ENCODE results near the gene NELFCD.
A peak's percentile ranks its signal among the peaks of the same experiment; 100 is the strongest.
"Not testable (repeated sequence)": the region's sequence is repeated elsewhere in the genome, so short reads cannot be mapped to it uniquely, and the experiment has no call there.

The NELFCD gene

DNA sequence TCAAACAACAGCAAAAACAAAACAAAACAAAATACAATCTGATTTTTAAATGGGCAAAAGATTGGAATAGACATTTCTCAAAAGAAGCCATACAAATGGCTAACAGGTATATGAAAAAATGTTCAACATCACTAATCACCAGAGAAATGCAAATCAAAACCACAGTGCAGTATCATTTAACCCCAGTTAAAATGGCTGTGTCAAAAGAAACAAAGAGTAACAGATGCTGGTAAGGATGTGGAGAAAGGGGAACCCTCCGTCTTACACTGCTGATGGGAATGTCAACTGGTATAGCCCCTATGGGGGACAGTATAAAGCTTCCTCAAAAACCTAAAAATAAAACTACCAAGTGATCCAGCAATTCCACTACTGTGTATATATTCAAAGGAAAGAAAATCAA, 10.9 kb upstream of the NELFCD start:
- DNase-seq (ENCODE audit: low read depth), result no peak

GRCh38 chr20:58971429-58971828, 9.6 kb upstream of the NELFCD start:
- no peak for DNase-seq (ENCODE audit: low read depth)
- no peak overlapping the region for H3K4me3 ChIP-seq (ENCODE audit: low read depth, low read length)

More for the DNA sequence above, 10.9 kb upstream of the NELFCD start:
- H3K4me3 ChIP-seq (ENCODE audit: low read depth, low read length), result no peak overlapping the region

GRCh38 chr20:58973179-58973578, 7.9 kb upstream of the NELFCD start:
- DNase-seq (ENCODE audit: low read depth), result no peak
- no peak overlapping the region for H3K4me3 ChIP-seq (ENCODE audit: low read depth, low read length)

DNA sequence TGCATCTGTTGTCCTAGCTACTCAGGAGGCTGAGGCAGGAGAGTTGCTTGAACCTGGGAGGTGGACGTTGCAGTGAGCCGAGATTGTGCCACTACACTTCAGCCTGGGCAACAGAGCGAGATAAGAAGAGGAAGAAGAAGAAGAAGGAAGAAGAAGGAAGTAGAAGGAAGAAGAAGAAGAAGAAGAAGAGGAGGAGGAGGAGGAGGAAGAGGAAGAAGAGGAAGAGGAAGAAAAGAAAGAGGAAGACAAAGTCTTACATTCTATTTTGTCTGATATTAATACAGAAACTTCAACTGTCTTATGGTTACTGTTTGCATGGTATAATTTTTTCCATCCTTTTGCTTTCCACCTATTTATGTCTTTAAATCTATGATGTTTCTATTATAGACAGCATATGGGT, 7.2 kb upstream of the NELFCD start:
- no peak for DNase-seq (ENCODE audit: low read depth)
- no peak overlapping the region for H3K4me3 ChIP-seq (ENCODE audit: low read depth, low read length)

DNA sequence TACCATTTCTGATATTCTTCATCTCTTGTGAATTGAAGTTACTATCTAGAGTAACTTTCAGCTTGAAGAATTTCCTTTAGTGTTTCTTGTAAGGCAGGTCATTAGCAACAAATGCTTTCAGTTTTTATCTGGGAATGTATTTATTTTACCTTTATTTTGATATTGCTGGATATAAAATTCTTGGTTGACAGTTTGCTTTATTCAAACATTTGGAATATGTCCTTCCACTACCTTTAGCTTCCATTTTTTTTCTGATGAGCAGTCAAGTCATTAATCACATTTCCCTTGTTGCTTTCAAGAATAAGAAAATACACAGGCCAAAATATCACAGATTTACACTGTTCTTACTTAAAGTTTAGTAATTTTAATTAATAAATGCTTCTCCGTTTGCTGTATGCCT, 5.7 kb upstream of the NELFCD start:
- no peak overlapping the region for H3K4me3 ChIP-seq (ENCODE audit: low read depth, low read length)
- no peak for DNase-seq (ENCODE audit: low read depth)

- no peak for DNase-seq (ENCODE audit: low read depth)
Observed at GRCh38 chr20:58976061-58976730, 4.9 kb upstream of the NELFCD start.

DNA sequence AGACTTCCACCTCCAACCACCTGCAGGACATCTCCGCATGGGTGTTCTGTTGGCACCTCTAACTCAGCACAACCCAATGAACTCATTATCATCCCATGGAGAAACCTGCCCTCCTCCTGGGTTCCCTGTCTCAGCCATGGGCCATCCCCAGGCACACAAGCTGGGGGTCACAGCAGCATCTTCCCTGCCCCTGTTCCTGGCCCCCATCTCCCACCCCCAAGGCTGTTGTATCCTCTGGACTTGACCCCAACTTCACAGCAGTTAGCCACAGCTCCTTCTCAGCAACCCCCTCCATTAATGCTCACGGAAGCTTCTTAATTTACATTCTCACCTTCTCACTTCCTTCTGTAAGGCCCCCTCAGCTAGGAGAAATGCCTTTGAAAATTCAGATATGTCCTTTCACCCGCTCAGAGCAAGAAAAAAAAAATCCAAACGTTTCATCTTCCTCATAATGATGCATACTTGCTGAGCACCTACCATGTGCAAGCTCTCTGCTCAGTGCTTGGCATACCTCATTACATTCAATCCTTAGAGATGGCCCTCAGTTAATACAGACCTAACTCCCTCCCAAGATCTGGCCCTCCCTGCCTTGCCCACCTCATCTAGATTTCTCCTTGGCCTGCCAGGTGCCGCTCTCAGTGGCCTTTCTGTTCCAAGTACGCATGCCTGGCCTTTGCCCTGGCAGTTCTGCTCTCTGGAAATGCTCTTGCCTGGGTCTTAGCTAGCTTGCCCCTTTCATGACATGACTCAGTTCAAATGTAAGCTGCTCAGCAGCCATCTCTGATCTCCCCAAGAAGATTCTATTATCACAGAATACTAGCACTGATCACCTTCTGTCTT, 2.5 kb upstream of the NELFCD start:
- H3K4me3 ChIP-seq (ENCODE audit: low read depth, low read length), result no peak overlapping the region
- no peak for DNase-seq (ENCODE audit: low read depth)

More at GRCh38 chr20:58976061-58976730, 4.9 kb upstream of the NELFCD start:
- H3K4me3 ChIP-seq (ENCODE audit: low read depth, low read length), result no peak overlapping the region

DNA sequence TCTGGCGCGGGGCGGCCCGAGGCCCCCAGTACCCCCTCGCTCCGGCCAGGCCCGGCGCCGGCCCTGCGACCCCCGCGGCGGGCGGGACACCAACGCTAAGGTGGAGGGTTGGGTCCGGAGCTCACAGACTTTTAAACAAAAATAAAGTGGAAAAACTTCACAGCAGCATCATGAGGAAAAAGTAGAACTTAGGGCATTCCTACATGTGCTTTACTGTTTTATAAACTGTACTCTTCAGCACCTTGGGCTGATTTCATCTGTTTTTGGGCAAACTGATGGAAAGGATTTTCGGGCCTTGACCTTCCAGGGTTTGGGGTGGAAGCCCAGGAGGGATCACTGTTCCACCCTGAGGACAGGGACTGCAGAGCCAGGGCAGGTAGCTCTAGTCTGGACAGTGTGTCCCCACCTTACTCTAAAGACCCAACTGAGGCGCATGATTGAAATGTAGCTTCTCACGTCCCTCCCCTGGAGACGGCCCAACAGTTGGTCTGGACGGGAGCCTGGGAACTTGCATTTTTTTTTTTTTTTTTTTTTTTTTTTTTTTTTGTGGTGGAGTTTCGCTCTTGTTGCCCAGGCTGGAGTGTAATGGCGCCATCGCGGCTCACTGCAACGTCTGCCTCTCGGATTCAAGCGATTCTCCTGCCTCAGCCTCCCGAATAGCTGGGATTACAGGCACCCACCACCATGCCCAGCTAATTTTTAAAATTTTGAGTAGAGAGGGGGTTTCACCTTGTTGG, 740 bp downstream of the NELFCD start:
- no peak for DNase-seq (ENCODE audit: low read depth)
- H3K4me3 ChIP-seq (ENCODE audit: low read depth, low read length), result peak overlapping the region; percentile 78

DNA sequence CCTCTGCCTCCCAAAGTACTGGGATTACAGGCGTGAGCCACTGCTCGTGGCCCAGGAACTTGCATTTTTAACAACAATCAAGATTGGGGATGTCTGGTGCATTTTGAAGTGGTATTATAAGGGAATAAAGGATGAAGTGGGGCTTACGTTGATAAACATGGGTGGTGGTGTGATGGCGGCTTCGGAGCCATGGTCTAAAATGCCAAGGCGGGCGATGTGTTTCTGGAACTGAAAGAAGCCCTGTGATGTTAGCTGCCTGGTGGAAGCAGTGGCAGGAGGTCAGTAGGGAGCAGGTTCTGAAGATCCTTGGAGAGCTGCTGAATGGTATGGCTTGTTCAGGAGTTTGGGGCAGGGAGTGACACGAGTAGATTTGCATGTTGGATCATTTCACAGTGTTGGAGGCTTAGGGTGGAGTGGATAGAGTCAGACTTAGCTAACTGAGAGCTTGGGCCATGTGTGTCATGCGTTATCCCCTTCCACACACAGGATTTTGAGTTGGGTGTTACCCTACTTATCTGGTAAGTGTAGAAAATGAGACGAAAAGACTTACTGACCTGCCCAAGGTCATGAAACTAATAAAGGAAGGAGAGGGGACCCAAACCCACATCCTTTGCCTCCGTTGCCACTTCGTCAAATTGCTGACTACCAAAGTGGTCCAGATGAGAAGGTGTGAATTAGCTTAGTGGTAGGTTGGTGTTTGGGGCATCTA, 1.5 kb downstream of the NELFCD start:
- H3K4me3 ChIP-seq (ENCODE audit: low read depth, low read length), result peak overlapping the region; percentile 78
- DNase-seq (ENCODE audit: low read depth), result no peak

- H3K4me3 ChIP-seq (ENCODE audit: low read depth, low read length); DNase-seq (ENCODE audit: low read depth): not testable (repeated sequence)
Observed at GRCh38 chr20:58983115-58983468, 2.0 kb downstream of the NELFCD start.

DNA sequence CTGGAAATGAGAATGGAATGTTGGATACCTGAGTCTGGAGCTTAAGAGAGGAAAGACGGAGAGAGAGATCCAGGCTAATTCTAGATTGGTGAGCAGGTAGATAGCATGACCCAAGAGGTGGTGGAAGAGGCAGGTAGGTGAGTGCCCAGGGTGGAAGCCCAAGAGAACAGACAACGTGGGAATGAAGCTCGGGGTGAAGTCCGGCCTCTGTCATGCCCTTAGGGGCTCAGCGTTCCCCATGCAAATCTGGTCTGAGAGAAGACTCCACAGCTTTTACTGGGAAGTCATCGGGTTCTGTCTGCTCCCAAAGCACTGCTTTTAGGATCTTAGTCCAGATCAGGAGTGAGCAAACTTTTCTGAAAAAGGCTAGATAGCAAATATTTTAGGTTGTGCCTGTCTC, 3.6 kb downstream of the NELFCD start:
- no peak for DNase-seq (ENCODE audit: low read depth)
- no peak overlapping the region for H3K4me3 ChIP-seq (ENCODE audit: low read depth, low read length)

GRCh38 chr20:58985656-58986055, 4.6 kb downstream of the NELFCD start:
- DNase-seq (ENCODE audit: low read depth), result no peak
- H3K4me3 ChIP-seq (ENCODE audit: low read depth, low read length), result no peak overlapping the region

GRCh38 chr20:58986286-58986967, 5.4 kb downstream of the NELFCD start:
- no peak for DNase-seq (ENCODE audit: low read depth)
- H3K4me3 ChIP-seq (ENCODE audit: low read depth, low read length), result no peak overlapping the region

GRCh38 chr20:58986968-58987517, 6.0 kb downstream of the NELFCD start:
- H3K4me3 ChIP-seq (ENCODE audit: low read depth, low read length), result no peak overlapping the region
- DNase-seq (ENCODE audit: low read depth), result no peak

GRCh38 chr20:58987790-58988564, 6.9 kb downstream of the NELFCD start:
- DNase-seq (ENCODE audit: low read depth), result no peak
- H3K4me3 ChIP-seq (ENCODE audit: low read depth, low read length), result no peak overlapping the region

- no peak overlapping the region for H3K4me3 ChIP-seq (ENCODE audit: low read depth, low read length)
- DNase-seq (ENCODE audit: low read depth), result no peak
Observed at GRCh38 chr20:58988565-58988882, 7.5 kb downstream of the NELFCD start.

- no peak for DNase-seq (ENCODE audit: low read depth)
- H3K4me3 ChIP-seq (ENCODE audit: low read depth, low read length), result no peak overlapping the region
Observed at GRCh38 chr20:58989196-58989595, 8.1 kb downstream of the NELFCD start.

GRCh38 chr20:58990651-58991445, 9.8 kb downstream of the NELFCD start:
- DNase-seq (ENCODE audit: low read depth), result no peak
- H3K4me3 ChIP-seq (ENCODE audit: low read depth, low read length), result no peak overlapping the region

All from skeletal muscle cell (primary cell).